Esophagus muscularis mucosa (tissue), 4 donors: ENCODE results near the gene USP48.
"Not testable (repeated sequence)": the region's sequence is repeated elsewhere in the genome, so short reads cannot be mapped to it uniquely, and the experiment has no call there.

Source experiments
- EP300 ChIP-seq: sonication (generic); formaldehyde crosslinking; IDR thresholded peaks from one replicate; pipeline ENCODE4 v1.6.1; 2017; ENCODE audit warnings: antibody characterized with exemption
- POLR2A ChIP-seq: fragments of 450-650 bp; IDR thresholded peaks from one replicate; pipeline ENCODE4 v1.6.1; 2017; ENCODE audit warnings: antibody characterized with exemption, moderate library complexity, mild to moderate bottlenecking, low read depth
- POLR2AphosphoS5 ChIP-seq, 2 donors: sonication (generic); formaldehyde crosslinking; IDR thresholded peaks; one replicate each; pipeline ENCODE4 v1.6.1; 2017; ENCODE audit warnings: antibody characterized with exemption in 2 of 2
- TF ChIP-seq, protein P1 (sequence below), 3 experiments: fragments of 200-600 bp in 2 of 3; fragments of 450-650 bp in 1 of 3; sonication (generic) in 2 of 3; IDR thresholded peaks; one replicate each; pipeline ENCODE4 v1.5.1; 2017 to 2019; ENCODE audit warnings: antibody characterized with exemption in 3 of 3, mild to moderate bottlenecking in 2 of 3, moderate library complexity in 1 of 3

DNA sequence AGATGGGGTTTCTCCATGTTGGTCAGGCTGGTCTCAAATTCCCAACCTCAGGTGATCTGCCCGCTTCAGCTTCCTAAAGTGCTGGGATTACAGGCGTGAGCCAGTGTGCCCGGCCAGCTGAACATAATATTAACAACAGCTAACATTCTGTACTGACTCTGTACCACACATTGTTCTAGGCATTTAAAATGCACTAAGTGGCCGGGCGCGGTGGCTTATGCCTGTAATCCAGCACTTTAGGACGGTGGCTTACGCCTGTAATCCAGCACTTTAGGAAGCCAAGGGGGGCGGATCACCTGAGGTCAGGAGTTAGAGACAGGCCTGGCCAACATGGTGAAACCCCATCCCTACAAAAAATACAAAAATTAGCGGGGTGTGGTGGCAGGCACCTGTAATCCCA is 43.7 kb upstream of the USP48 start:
- not testable (repeated sequence) for TF ChIP-seq POLR2A; POLR2AphosphoS5 (IDR thresholded peaks at IDR 0.05); EP300
- TF ChIP-seq, protein P1, sequence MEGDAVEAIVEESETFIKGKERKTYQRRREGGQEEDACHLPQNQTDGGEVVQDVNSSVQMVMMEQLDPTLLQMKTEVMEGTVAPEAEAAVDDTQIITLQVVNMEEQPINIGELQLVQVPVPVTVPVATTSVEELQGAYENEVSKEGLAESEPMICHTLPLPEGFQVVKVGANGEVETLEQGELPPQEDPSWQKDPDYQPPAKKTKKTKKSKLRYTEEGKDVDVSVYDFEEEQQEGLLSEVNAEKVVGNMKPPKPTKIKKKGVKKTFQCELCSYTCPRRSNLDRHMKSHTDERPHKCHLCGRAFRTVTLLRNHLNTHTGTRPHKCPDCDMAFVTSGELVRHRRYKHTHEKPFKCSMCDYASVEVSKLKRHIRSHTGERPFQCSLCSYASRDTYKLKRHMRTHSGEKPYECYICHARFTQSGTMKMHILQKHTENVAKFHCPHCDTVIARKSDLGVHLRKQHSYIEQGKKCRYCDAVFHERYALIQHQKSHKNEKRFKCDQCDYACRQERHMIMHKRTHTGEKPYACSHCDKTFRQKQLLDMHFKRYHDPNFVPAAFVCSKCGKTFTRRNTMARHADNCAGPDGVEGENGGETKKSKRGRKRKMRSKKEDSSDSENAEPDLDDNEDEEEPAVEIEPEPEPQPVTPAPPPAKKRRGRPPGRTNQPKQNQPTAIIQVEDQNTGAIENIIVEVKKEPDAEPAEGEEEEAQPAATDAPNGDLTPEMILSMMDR (IDR thresholded peaks at IDR 0.05): not testable (repeated sequence)
